ENCODE results near the gene PRELID3B. TPM values are rescaled to one million over a fixed set of nuclear protein-coding genes. Genes with fewer than 3 reads are reported as not detected.

PRELID3B gene
- total RNA-seq, 1 experiment from 2014 or later = 137 TPM

DNA sequence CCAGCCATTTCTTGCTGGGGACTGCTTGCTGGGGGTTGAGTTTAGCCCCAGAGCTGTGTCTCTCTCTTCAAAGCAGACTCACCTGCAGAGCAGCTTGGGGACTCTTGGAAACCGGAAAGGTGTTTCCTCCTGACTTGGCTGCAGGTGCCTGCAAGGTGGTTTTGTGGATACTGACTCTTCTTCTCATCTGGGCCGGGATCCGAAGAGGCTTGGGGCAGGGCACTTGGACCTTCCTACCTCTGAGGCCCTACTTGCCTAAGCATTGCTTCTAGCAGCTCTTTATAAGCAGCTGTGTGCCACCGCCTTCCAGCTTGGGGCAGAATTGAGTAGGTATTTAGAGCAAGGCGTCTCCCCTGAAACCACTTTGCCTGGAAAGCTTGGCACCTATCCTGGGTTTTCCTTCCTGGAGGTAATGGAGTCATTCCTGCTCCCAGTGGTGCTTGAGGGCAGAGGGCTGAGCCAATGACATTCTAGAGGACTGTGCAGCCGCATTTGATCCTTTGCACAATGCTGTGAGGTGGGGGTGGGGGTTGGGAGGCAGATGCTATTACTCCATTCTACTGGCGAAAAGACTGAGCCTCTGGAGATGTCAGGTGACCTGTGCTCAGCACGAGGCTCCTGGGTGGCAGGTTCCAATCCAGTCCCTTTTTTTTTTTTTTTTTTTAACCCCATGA, 32.1 kb downstream of the PRELID3B start:
- Histone ChIP-seq H3K4me2 (peak overlapping the region; percentile 65), H3K79me2 (ENCODE audit: low read depth) (peaks cover 14% of the 10 kb centered on the region), H3K4me1 (replicated peaks; ENCODE audit: insufficient read depth) (peaks cover 52% of the 10 kb centered on the region), H3F3A (ENCODE audit: insufficient read depth, low read depth) (peaks cover 32% of the 10 kb centered on the region), H3K4me3 (peak overlapping the region; percentile 12; the same call in 1 of the 2 replicates), H3K27ac (peak overlapping the region; percentile 68), H3K27me3 (ENCODE audit: insufficient read depth, low read depth) (no peaks in the 10 kb centered on the region), H3K9me2 (ENCODE audit: insufficient read depth) (no peaks in the 10 kb centered on the region), H4K20me1 (ENCODE audit: insufficient read depth) (peaks cover under 1% of the 10 kb centered on the region; the same call in 1 of the 2 replicates), H3K36me3 (ENCODE audit: low read depth) (no peaks in the 10 kb centered on the region), H3K9me3 (ENCODE audit: insufficient read depth, low read depth) (no peaks in the 10 kb centered on the region), H2AFZ (no peak overlapping the region)
- peak; percentile 77 to 83 for DNase-seq
- TF ChIP-seq CTCF (conservative IDR thresholded peaks at IDR 0.05) (no peak), EZH2 (IDR thresholded peaks at IDR 0.05; ENCODE audit: low read depth) (no peak)
- intact Hi-C loops (cut with micrococcal nuclease; ENCODE audit: unreplicated experiment) = loop anchor here (2.0 kb wide), 1 partner anchor 72 kb away; no protein-coding TSS in a partner anchor
- POLR2A ChIA-PET (ENCODE audit: unreplicated experiment) = interaction anchor here (0.6 to 2.1 kb wide), 4 partner anchors 20 to 317 kb away, joined by 3 to 24 read pairs (median 5); partner anchors contain the start of gene ATP5F1E
- CTCF ChIA-PET = interaction anchor here (0.7 kb wide), 1 partner anchor 159 kb away, joined by 24 read pairs; no protein-coding TSS in a partner anchor
- BruUV-seq (replicated peaks) = no TSS peak

DNA sequence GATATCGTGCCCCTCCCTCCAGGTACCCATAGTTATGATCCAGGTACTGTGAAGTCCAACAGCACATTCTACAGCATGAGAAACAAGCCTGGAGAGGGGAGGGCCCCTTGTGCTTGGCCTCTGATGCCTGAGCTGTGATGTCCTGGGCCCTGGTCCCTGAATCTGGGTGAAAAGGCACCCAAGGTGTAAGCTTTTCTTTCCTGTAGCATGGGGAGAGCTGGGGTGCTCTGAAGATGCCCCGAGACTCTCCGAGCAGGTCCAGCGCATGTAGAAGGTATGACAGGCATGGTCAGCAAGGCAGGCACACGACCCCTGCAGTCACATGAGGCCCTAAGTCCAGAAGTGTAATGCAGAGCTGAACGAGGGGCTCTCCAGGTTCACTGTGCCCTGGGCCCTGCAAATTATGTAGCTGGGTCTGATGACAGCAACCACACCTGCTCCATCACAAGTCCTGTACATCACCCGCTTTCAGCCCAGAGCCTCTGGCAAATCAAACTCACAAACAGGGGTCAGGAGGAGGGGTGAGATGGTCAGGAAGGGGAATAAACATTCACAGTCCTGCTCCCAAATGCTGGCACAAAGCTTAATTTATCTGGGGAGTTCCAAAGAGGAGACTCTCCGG, 33.8 kb downstream of the PRELID3B start:
- Histone ChIP-seq H3K4me3 (no peak overlapping the region), H3K4me1 (replicated peaks; ENCODE audit: insufficient read depth) (peaks cover 54% of the 10 kb centered on the region), H3K36me3 (ENCODE audit: low read depth) (no peaks in the 10 kb centered on the region), H4K20me1 (ENCODE audit: insufficient read depth) (peaks cover 6% of the 10 kb centered on the region; the same call in 1 of the 2 replicates), H3K9me3 (ENCODE audit: insufficient read depth, low read depth) (no peaks in the 10 kb centered on the region), H3K9me2 (ENCODE audit: insufficient read depth) (no peaks in the 10 kb centered on the region), H3K4me2 (no peak overlapping the region), H3K79me2 (ENCODE audit: low read depth) (peaks cover 19% of the 10 kb centered on the region), H3F3A (ENCODE audit: insufficient read depth, low read depth) (peaks cover 32% of the 10 kb centered on the region), H2AFZ (no peak overlapping the region), H3K27ac (no peak overlapping the region), H3K27me3 (ENCODE audit: insufficient read depth, low read depth) (no peaks in the 10 kb centered on the region)
- intact Hi-C loops (cut with micrococcal nuclease; ENCODE audit: unreplicated experiment) = no loop called here
- TF ChIP-seq CTCF (conservative IDR thresholded peaks at IDR 0.05) = no peak
- TF ChIP-seq EZH2 (IDR thresholded peaks at IDR 0.05; ENCODE audit: low read depth) = no peak
- no peak for DNase-seq
- CTCF ChIA-PET = no interaction called here
- no TSS peak for BruUV-seq (replicated peaks)
- POLR2A ChIA-PET (ENCODE audit: unreplicated experiment) = no interaction called here

DNA sequence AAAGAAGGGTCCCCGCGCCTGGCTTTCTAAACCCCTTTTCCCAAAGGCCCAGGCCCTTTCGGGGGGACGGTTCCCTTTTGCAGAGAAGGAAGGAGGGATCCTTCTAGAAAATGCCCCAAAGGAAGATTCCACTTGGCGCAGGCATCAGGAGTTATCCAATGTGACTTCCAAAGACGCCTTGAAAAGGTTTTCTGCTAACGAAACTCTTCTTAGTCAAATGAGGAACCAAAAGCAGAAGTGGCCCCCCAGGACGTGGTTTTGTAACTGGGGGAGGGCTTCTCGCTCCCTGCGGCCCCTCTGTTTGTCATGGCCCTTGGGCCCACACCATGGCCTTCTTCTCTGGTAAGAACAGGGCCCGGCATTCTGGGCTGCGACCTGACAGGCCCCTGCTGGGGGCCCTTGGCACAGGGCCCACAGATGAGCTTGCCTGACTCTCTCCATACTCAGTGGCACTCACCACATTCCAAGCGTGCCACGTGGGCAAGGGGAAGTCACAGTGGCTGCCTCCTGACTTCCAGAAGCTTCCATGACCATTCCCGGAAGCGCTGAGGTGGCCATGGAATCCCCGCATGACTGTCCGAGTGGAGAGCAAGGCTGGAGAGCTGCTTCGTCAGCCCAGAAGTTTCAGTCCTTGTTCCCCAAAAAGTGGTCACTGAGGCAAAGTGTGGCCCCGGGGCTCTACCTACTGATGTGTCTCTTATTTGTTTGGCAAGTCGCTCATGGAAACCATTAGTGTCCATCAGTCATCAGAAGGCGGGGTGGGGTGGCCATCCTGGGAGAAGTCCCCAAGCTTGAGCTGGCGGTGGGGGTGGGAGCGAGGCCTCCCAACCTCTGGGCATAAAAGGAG, 34.7 kb downstream of the PRELID3B start:
- H3K36me3 ChIP-seq (ENCODE audit: low read depth) = no peaks in the 10 kb centered on the region
- peak overlapping the region; percentile 90; the same call in 1 of the 2 replicates for H2AFZ ChIP-seq
- peaks cover 32% of the 10 kb centered on the region for H3F3A ChIP-seq (ENCODE audit: insufficient read depth, low read depth)
- BruUV-seq (replicated peaks) = TSS peak; percentile 76
- H3K27me3 ChIP-seq (ENCODE audit: insufficient read depth, low read depth) = no peaks in the 10 kb centered on the region
- intact Hi-C loops (cut with micrococcal nuclease; ENCODE audit: unreplicated experiment) = no loop called here
- peaks cover 6% of the 10 kb centered on the region; the same call in 1 of the 2 replicates for H4K20me1 ChIP-seq (ENCODE audit: insufficient read depth)
- no peaks in the 10 kb centered on the region for H3K9me3 ChIP-seq (ENCODE audit: insufficient read depth, low read depth)
- ChIA-PET POLR2A (ENCODE audit: unreplicated experiment) (no interaction called here), CTCF (no interaction called here)
- peaks cover 54% of the 10 kb centered on the region for H3K4me1 ChIP-seq (replicated peaks; ENCODE audit: insufficient read depth)
- no peak overlapping the region for H3K27ac ChIP-seq
- no peak for DNase-seq
- H3K4me2 ChIP-seq = peak overlapping the region; percentile 94
- TF ChIP-seq CTCF (conservative IDR thresholded peaks at IDR 0.05) = no peak
- no peak for TF ChIP-seq EZH2 (IDR thresholded peaks at IDR 0.05; ENCODE audit: low read depth)
- peak overlapping the region; percentile 88; the same call in 1 of the 2 replicates for H3K4me3 ChIP-seq
- H3K79me2 ChIP-seq (ENCODE audit: low read depth) = peaks cover 19% of the 10 kb centered on the region
- no peaks in the 10 kb centered on the region for H3K9me2 ChIP-seq (ENCODE audit: insufficient read depth)

All from PC-9 (cell line).